Hematopoietic multipotent progenitor cell treated with erythropoietin and hydrocortisone succinate and interleukin-3 and kit ligand, for 15 days (in vitro differentiated cells): Measurements from ENCODE around the gene PACS1.

Source experiments
- DNase-seq: peaks from one replicate; pipeline ENCODE4 v3.0.0-alpha.2; 2015; ENCODE audit warnings: low spot score

Gene PACS1

DNA sequence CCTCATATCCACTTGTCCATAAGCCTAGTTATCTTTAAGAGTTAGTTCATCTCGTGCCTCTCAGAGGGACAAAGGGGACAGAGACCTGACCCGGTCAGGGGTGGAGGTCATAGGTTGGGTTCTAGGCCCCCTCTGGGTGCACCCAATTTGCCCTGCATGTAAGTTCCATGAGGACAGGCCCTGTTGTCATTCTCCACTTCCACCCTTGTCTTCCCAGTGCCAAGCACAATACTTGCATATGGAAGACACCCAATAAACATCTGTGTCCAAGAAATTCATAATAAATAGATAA is 220.2 kb downstream of the PACS1 start:
- no peak for DNase-seq

- no peak for DNase-seq
Measured at GRCh38 chr11:66291303-66291705, 221.2 kb downstream of the PACS1 start.

DNA sequence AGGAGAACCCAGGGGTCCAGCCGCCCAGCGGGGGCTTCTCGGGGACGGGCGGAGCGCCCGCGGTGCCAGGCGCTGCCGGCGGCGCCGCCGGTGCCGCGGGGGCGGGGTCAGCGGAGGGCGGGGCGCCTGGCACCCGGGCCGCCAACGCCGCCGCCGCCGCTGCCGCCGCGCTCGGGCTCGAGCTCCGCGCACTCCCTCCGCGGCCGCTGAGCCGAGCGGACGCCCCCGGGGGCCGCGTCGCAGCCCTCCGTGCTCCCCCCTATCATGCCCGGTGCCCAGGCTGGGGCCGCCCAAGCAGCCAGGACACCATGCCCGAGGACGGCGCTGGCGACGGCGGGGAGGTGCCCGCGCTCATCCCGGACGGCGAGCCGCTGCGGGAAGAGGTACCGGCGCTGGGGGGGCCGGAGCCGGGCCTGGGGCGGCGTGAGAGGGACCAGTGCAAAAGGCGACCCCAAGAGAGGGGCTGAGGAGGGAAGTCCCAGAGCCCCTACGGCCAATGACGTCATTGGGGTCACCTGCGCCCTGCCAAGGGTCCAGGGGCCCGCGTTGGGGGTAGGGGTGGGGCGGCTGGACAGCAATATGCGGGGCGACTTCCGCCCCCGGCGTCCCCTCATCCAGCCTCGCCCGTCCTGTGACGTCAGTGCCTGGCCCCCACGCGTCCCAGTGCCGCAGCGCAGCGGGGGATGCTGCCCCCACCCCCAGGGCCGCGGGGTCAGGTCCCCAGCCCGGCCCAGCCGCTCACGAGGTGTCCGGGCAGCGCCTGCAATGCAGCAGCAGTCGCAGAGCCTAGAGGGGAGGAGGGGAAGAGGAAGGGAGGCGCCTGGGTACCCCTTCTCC is 221.9 kb downstream of the PACS1 start, which contains the start of gene TMEM151A:
Gene TMEM151A, plus strand, starts transcription at position 189 of the 837 bp plus-strand sequence. Its CDS starts 120 bp downstream, at position 309.
- DNase-seq, result peak; percentile 14

DNA sequence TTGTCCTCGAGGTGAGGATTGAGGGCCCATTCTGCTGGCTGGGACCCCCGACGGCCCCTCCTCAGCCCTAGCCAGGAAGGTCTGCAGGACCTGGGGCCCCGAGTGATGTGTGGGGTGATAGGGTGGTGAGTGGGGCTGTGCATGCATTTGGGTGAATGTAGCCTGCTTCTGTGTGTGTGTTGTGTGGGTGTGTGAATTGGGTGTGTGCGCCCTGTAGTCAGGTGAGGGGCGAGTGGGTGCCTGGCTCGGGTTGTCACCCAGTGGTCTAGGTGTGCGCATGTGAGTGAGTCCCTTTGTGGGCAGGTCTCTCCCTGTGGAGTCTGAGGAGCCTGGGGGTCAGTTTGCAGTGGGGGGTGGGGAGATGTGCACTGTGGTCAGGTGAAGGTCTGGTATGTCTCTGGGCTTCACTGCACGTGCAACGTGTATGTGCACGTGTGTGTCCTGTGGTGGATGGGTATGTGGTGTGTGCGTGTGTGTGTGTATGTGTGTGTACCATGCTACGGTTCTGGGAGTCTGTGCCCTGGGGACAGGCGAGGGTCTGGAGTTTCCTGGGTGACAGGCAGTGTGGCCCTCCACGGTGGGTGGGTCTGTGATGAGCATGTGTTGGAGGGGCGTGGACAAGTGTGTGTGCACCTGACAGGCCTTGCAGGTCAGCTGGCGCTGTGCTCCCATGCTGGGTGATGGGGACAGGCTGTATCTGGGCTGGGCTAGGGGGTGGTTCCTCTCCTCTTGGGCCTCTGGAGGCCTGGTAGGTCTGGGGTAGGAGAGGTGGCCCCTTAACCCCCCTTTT is 222.7 kb downstream of the PACS1 start:
- DNase-seq, result no peak

DNA sequence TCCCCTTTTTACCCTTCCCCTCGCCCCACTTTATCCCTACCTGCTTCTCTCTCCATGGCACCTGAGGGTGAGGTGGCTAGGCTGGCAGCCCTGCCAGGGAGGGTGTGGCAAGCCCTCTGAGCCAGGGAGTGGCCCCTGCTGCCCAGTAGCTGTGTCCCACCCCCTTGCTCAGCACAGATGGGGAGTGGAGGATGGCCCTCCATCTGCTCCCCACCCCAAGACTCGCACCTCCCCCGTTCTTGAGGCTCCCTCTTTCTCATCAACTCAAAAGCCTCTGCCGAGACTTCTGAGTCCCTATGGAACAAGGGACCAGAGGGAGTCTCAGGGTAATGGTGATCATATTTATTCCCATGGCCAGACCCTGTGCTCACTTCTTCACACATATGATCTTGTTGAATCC is 223.3 kb downstream of the PACS1 start:
- no peak for DNase-seq

- no peak for DNase-seq
Measured at GRCh38 chr11:66293777-66294625, 223.9 kb downstream of the PACS1 start.
